ENCODE measurements around the gene CLIP2.

CLIP2 gene

DNA sequence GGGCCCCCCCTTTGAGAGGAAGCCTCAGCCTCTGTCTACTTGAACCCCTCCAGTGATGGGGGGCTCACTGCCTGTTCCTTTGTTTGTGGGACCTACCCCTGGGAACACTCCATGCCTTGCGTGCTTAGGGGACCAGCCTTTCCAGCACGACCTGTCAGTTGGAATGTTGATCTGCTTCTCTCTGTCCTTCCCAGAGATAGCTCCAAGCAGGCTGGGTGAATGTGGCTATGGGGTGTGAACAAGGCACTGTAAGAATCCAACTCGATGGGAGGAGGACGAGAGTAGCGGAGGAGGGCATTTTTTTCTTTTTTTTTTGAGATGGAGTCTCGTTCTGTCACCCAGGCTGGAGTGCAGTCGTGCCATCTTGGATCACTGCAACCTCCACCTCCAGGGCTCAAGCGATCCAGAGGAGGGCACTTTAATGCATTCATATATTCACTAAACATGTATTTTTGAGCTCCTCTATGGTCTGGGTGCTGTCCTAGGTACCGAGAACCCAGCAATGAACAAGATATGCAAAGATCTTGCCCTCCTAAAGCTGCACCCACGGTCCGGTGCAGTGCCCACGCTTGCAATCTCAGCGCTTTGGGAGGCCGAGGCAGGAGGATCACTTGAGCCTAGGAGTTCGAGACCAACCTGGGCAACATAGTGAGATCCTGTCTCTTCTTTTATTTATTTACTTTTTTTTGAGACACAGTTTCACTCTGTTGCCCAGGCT, 8.5 kb downstream of the CLIP2 start:
- TF ChIP-seq, protein P1, sequence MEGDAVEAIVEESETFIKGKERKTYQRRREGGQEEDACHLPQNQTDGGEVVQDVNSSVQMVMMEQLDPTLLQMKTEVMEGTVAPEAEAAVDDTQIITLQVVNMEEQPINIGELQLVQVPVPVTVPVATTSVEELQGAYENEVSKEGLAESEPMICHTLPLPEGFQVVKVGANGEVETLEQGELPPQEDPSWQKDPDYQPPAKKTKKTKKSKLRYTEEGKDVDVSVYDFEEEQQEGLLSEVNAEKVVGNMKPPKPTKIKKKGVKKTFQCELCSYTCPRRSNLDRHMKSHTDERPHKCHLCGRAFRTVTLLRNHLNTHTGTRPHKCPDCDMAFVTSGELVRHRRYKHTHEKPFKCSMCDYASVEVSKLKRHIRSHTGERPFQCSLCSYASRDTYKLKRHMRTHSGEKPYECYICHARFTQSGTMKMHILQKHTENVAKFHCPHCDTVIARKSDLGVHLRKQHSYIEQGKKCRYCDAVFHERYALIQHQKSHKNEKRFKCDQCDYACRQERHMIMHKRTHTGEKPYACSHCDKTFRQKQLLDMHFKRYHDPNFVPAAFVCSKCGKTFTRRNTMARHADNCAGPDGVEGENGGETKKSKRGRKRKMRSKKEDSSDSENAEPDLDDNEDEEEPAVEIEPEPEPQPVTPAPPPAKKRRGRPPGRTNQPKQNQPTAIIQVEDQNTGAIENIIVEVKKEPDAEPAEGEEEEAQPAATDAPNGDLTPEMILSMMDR (IDR thresholded peaks at IDR 0.05) = no peak

DNA sequence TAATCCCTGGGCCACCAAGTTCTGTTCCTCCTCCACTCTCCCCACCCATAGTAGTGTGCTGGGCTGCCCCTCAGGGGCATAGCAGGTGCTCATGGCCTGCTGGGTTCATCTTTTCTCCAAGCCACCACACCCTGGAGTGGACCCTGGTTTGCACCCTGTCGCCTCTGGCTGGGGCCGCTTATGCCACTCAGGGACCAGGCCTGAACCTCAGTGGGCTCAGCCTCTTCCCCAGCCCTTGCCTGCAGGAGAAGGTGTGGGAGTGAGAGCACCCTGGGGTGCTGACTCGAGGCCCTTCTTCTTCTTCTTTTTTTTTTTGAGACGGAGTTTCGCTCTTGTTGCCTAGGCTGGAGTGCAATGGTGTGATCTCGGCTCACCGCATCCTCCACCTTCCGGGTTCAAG, 10.2 kb downstream of the CLIP2 start:
- TF ChIP-seq, protein P1 (IDR thresholded peaks at IDR 0.05) = no peak

DNA sequence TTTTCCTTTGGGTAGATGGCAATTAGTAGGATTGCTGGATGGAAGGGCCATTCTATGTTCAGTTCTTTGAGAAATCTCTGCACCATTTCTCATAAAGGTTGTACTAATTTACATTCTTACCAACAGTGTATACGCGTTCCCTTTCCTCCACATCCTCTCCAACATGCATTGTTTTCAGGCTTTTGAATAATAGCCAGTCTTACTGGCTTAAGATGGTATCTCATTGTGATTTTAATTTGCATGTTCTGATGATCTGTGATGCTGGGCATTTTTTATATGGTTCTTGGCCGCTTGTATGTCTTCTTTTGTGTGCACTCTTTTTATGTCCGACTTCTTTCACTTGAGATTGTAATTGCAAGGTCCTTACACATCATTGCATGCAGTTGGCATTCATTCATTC, 11.7 kb downstream of the CLIP2 start:
- TF ChIP-seq, protein P1 (IDR thresholded peaks at IDR 0.05) = no peak

DNA sequence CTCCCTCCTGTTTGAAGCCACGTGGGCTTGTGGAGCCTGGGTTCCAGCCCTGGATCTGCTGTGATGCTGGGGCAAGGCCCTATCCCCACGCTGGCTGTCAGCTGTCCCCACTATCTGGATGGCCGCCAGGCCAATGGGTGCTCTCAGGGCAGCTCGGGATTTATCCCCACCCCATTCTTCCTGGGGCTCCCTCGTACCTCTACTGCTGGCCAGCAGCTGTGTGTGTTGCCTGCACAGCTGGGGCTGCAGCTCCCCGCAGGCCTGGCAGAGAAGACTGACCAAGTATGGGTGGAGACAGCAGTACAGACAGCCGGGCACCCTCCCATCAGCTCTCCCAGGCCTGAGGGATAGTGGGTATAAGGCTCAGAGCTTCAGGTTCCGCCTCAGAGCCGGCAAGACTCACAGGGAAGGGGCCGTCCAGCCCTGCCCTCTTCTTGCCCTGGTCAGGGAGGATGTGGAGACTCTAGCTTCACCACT, 13.6 kb downstream of the CLIP2 start:
- TF ChIP-seq, protein P1 (IDR thresholded peaks at IDR 0.05) = no peak

DNA sequence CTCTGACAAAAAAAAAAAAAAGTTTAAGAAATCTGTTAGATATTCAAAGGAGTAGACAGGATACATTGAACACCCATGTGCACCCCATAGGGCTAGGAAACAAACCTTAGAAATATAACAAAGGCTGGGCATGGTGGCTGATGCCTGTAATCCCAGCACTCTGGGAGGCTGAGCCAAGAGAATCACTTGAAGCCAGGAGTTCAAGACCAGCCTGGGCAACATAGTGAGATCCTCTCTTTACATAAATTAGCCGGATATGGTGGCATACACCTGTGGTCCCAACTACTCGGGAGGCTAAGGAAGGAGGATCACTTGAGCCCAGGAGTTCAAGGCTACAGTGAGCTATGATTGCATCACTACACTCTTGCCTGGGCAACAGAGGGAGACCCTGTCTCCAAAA, 15.3 kb downstream of the CLIP2 start:
- TF ChIP-seq, protein P1 (IDR thresholded peaks at IDR 0.05) = no peak

DNA sequence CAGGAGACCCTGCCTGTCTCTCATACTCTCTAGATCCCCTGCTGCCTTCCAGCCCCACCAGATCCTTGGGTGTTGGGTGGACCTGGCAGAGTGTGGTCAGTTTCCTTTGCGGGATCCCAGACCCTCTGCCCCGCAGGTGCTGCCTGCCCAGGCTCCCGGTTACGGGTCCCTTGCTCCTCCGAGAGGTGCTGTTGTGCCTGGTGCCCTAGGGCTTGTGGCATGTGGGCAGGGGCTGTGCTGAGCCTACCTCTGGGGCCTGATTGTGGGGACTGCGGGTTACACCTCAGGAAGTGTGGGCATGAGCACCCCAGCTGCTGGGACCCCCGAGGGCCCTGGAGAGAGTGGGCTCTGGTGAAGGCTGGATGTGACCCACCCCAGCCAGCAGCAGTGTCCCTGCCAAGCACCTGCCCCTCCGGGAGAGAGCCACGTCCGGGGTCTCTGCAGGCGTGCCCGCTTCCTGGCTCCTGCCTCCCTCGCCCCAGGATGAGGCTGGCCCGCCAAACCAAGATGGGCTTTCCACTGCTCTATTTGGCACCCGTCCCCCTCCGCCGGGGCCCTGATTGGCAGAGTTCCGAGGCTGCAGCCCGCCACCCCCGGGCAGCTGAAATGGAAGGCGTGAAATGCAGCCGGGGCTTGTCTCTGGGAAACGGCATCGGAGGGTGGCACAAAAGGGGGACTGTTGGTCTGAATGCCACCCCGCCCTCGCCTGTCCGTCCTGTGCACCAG, 17.0 kb downstream of the CLIP2 start:
- TF ChIP-seq, protein P1 (IDR thresholded peaks at IDR 0.05) = no peak

DNA sequence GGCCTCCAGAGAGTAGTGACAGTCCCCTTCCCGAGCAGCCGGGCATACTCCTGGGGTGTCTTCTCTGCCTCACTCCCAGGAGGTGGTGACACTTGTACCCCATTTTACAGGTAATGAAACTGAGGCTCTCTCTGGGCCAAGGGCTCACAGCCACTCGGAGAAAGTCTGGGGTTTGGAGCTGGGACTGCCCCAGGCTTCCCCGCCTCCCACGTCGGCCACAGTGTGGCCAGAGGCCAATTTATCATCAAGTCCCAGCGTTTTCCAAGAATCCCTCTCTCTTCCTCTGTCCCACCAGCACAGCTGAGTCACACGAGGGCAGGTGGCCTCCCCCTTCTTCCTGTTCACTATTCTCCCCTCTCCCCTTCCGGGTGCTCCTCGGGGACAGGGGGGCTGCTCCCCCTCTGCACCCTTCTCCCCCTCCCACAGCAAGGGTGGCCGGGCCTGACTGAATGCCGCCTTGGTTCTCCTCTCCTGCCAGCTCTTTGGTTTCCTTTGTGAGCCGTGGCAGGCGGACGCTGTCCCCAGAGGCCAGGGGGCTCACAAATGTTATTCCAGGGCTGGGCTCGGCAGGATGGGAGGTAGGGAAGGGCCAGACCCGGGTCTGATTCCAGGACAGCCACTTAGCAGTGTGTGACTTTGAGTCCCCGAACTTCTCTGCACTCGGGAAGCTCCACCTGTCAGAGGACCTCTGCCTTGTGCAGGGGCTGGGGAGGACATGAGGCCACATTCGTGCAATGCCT, 17.7 kb downstream of the CLIP2 start:
- TF ChIP-seq, protein P1 (IDR thresholded peaks at IDR 0.05) = no peak

Measured in LNCAP (cell line).